ENCODE measurements around the gene CTNNBIP1.
A peak's percentile ranks its signal among the peaks of the same experiment; 100 is the strongest.

Gene CTNNBIP1

GRCh38 chr1:9877962-9878361 lies 32.1 kb downstream of the CTNNBIP1 start:
- no peak for DNase-seq (ENCODE audit: low spot score)

DNA sequence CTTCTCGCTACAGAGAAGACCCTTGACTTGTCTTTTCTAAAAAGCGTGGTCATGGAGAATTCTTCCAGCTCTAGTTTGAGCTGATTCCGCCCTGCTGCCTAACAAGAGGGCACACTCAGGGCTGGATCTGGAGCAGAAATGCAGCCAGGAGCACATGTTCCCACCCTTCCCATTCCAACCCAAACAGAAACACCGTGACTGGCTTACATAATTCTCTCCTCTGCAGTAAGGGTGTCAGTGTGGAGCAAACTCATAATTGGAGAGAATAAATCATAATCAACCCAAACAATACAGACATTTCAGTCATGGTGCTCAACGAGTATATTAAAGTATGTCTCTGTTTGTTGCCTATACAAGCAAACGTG lies 34.5 kb downstream of the CTNNBIP1 start:
- no peak for DNase-seq (ENCODE audit: low spot score)

DNA sequence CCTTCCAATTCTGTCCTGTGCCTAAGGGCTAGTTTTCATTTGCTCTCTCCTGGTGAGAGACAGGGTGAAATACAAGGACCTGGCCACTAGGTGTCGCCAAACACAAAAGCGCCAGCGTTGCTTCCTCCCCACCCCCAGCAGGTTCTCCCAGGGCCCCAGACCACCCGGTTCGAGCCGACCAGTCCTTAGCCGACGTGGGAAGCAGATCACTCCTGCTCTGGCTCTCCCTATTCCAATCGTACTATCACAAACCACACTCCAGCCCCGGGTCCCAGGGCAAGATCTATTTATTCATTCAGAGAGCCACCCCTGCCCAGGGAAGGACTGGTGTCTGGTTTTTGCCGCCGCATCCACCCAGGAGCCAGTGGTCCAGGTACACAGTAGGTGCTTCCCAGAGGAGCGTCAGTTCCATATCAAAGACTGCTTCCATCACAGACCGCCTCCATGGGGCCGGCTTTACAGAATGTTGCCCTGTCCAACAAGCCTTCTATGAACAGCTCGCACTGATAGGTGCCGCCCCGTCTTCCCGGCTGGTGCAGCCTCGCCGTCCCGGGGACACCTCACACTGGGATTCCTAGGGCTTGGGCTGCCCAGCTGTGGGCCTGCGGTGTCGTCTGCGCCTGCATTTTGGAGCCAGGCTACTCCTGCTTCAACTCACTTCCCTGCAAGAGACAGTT lies 35.0 kb downstream of the CTNNBIP1 start:
- peak; percentile 75 for DNase-seq (ENCODE audit: low spot score)

DNA sequence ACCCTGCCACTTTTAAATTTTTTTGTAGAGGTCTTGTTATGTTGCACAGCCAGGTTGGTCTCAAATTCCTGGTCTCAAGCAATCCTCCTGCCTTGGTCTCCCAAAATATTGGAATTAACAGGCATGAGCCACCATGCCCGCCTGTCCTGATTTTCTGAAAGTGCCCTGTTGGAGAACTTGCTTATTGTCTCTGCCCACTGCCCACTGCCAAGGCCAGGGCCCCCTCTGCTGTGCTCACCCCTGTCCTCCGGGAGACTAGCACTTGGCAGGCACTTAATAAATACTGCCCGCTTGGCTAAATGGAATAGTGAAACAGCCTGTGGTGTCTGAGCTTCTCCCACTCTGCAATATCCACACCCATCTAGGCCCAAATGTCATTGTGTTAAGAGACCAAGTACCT lies 35.7 kb downstream of the CTNNBIP1 start:
- no peak for DNase-seq (ENCODE audit: low spot score)

GRCh38 chr1:9873992-9874391 lies 36.1 kb downstream of the CTNNBIP1 start:
- DNase-seq (ENCODE audit: low spot score), result no peak

DNA sequence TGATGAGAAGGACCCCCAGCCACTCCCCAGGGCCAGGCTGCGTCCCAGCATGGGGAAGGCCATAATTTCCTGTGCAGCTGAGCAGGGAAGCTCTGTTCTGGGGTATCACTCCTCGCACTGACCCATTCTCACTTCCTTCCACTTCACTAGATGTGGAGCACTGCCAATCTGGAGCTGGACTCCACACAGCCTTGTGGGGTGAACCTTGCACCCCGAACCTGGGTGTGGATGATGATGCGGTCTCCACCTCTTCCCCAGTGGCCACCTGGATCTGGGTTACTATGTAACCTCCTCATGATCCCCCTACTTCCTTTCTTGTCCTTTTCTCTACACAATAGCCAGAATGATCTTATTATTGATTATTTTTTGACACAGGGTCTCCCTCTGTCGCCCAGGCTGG lies 36.7 kb downstream of the CTNNBIP1 start:
- DNase-seq (ENCODE audit: low spot score), result no peak

DNA sequence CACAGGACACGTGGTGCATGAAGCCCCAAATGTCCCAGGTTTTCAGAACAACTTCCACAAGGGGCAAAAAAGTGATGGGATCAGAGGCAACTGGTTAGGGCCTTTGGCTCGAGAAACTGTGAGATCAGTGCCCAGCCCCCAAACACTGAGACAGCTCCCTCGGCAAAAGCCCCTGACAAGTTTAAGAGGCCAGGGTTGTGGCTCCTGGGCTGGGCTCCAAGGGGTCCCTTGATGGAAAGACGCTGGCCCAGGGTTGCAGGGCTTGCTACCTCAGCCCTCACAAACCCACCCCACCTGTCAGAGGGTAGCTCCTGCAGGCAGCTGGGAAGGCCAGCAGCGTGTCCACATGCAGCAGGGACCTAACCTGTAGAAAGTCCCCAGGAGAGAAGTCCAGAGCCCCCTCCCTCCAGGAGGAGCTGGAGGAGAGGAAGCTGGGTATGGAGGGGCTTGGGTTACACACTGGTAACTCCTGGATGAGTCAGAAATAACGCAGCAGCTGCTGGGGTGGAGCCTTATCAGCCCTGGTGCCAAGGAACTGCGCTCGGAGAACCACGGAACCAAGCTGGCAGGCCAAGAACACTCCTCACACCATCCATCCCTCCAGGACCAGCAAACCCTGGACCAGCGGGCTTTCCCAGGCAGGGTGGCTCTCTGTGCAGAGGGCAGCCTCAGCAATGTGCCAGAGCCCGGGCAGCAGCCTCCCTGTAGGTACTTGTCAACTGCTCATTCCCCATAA lies 37.5 kb downstream of the CTNNBIP1 start:
- DNase-seq (ENCODE audit: low spot score), result no peak

DNA sequence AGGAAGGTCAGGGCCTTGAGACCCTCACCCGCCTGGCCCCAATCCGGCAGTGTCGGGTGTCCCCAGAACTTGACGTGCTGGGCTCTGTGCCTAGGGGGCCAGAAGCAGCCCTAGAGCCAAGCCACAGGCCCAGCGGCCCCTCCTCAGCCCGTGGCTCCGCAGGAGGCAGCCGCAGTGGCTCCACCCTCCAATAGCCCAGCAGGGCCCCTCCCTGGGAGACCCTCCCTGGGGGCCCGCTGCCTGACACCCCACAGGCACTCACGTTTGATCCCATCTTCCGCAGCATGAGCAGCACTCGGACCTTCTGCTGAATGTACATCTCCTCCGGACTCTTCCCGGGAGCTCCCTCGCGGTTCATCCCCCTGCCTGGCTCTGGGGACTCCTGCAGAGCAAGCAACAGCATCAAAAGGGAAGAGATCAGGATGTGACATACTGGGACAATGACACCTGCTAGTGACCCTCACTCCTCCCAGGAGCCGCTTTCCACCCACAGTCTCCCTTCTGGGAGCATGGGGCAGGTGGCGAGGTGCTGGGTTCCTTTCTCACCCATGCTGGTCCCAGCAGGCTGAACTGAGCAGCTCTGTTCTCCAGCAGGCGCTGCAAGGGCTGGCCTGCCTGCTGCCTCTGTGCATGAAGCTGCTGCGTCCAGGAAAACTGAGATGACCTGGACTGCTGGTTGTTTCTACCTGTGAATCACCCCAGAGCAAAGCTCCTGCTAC lies 38.2 kb downstream of the CTNNBIP1 start:
- DNase-seq (ENCODE audit: low spot score), result no peak

DNA sequence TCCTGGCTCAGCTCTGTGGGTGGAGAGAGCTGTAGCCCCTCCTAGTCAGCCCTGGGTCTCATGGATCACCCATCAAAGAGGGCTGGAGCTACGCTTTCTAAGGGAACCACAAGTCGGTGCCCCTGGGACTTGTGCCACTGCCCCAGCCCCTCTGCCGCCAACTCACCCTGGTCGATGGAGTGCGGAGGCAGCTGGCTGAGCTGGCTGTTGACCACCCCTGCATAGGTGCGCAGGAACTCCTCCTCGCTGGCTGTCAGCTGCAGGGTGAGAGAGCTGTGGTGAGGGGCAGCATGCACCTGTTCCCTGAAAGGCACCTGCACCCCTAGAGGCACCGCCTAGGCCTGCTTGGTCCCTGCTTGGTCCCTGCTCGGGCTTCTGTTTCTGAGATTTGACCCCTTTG lies 39.0 kb downstream of the CTNNBIP1 start:
- no peak for DNase-seq (ENCODE audit: low spot score)

- DNase-seq (ENCODE audit: low spot score), result no peak
These were observed 39.5 kb downstream of the CTNNBIP1 start for GRCh38 chr1:9870572-9870971.

- DNase-seq (ENCODE audit: low spot score), result no peak
These were observed 40.2 kb downstream of the CTNNBIP1 start for GRCh38 chr1:9869831-9870251.

DNA sequence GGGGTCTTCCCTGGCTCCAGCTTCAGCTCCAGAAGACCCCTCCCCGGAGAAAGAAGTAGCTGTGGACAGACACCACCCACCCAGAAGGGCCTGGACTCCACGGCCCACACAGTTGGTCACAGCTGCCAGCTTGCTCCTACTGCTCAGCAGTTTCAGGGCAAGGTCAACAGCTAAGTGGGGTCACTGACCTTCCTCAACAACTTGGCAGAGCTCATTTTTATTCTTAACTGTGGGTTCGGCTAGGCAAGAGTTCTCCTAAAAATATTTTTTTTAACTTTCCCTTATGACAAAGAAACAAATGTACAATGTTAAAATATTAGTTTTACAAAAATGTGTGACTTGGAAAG lies 41.9 kb downstream of the CTNNBIP1 start:
- DNase-seq (ENCODE audit: low spot score), result no peak

DNA sequence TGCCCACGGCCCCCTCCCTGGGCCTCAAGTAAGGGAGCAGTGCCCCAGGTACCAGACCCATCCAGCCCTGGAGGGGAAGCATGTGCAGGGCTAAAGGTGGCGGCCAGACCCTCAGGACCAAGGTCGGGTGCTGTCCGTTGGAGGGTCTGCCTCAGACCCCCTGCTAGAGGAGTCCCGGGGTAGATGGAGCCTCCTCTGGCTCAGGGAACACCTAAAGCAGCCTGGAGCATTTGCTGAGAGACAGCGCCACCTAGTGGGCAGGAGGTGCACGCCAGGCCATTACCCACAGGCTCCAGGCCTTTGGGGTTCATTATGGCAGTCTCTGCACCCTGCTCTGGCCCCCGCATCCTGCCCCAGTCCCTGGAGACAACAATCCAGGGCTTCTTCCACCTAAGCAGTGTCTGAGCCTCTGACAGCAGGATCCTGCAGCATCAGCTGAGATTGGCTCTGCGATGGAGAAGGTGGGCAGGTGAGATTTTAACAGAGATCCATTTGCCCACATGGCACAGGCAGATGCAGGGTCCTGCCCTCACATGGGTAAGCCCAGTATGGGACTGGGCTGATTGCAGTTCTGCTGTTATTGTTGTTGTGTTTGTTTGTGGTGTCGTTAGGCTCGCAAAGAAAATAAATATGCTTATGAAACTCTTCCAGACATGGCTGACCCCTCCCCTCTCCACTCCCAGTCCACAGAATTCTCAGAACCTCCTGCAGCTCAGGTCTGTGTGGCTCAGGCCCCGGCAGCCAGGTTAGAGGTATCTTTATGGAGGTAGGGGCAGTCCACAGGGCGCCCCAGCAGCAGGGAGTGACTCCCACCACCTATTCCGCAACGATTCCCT lies 42.4 kb downstream of the CTNNBIP1 start:
- DNase-seq (ENCODE audit: low spot score), result peak; percentile 89

GRCh38 chr1:9866836-9867235 lies 43.2 kb downstream of the CTNNBIP1 start:
- DNase-seq (ENCODE audit: low spot score), result no peak

- DNase-seq (ENCODE audit: low spot score), result no peak
These were observed 44.3 kb downstream of the CTNNBIP1 start for GRCh38 chr1:9865724-9866123.

DNA sequence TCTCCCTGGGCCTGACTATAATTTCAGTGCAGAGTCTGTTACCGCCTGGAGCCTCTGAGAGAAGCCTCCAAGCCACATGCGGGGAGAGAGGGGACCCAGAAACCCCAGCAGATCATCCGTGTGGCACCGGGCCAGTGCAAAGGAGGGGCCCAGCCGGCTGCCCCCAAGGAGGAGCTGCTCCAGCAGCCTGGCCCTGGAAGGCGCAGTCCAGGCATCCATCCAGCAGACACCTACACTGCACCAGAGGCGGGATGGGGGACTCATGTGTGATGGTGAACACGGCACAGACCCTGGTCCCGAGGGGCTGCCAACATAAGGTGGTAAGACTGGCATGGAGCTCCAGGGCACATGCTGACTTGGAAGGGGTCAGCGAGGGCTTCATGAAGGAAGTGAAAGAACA lies 46.7 kb downstream of the CTNNBIP1 start:
- no peak for DNase-seq (ENCODE audit: low spot score)

DNA sequence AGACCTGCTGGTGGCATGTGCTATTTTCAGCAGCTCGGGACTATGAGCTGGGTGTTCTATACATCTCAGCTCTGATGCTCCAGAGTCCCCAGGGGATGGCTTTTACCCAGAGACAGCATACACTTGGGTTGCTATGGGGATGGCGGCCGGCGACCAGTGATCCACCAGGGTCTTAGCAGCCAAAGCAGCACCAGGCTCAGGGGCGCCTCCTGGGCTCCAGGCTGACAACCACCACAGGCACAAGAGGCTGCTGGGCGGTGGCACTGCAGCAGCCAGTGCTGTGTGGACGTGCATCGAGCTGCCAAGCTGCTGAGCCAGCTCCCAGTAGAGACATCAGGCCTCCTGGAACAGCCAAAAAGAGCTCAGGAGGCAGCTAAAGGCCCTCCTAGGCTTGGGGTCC lies 48.7 kb downstream of the CTNNBIP1 start:
- no peak for DNase-seq (ENCODE audit: low spot score)

GRCh38 chr1:9860887-9861286 lies 49.2 kb downstream of the CTNNBIP1 start:
- no peak for DNase-seq (ENCODE audit: low spot score)

DNA sequence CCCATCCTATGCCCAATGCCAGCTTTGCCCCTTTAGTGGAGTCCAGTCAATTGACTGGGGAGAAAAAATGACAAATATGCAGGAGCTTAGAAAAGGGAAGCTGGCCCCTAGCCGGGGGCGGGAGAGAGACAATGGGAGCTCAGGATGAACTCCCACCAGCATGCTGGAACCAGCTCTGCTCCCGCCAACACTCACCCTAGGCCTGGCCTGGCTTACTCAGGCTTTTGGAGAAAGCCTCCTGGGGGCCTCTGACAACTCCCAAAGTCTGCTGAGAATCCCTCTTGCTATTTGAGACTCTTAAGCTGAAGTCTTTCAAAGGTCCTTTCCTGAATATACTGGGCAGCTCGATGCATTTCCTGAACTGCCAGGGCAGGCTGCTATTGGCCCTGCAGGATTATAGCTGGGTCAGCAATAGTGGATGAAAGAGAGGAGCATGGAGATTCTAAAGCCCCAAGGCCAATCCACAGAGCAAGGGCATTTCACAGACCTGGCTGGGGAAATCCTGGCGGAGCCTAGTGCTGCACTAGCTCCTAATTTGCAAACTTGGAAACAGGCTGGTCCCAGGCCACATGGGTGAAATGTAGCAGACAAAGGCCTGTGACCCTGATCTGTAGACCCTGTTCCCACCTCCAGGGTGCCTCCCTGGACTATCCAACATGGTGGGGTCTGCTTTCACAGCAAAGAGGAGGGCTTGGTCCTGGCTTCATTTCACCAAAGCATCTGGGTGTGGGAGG lies 50.6 kb downstream of the CTNNBIP1 start:
- no peak for DNase-seq (ENCODE audit: low spot score)

- no peak for DNase-seq (ENCODE audit: low spot score)
These were observed 51.6 kb downstream of the CTNNBIP1 start for GRCh38 chr1:9858293-9859035.

GRCh38 chr1:9855186-9855585 lies 54.9 kb downstream of the CTNNBIP1 start:
- no peak for DNase-seq (ENCODE audit: low spot score)

All from CD4-positive, alpha-beta T cell treated with Interleukin-2 at 100 ng/mL for 4 hours (primary cell).